Thyroid gland (tissue), 4 donors: Measurements from ENCODE around the gene ACY1. TPM values are rescaled to one million over a fixed set of nuclear protein-coding genes. Genes with fewer than 3 reads are reported as not detected.

Source experiments
- DNase-seq, 2 donors: peaks; one replicate each; pipeline ENCODE4 v3.0.0-alpha.2; 2019
- H3K27ac ChIP-seq, 3 donors: fragments of 200-600 bp; sonication (generic); 1 replicate in 2 of 3; 2 replicates in 1 of 3; pipeline ENCODE4 v1.5.1; 2016 to 2019; ENCODE audit warnings: mild to moderate bottlenecking in 1 of 3, moderate library complexity in 1 of 3
- H3K27me3 ChIP-seq: fragments of 200-600 bp; sonication (generic); one replicate; pipeline ENCODE4 v1.5.1; 2019
- H3K36me3 ChIP-seq, 2 donors: fragments of 200-600 bp; sonication (generic); one replicate each; pipeline ENCODE4 v1.5.1; 2016 to 2019
- H3K4me1 ChIP-seq, 2 donors: fragments of 200-600 bp; sonication (generic); one replicate each; pipeline ENCODE4 v1.5.1; 2017 to 2019
- H3K4me3 ChIP-seq, 3 donors: fragments of 200-600 bp; sonication (generic); replicated peaks in 1 of 3; 1 replicate in 2 of 3; 2 replicates in 1 of 3; pipeline ENCODE4 v1.5.1; 2016; ENCODE audit warnings: mild to moderate bottlenecking in 1 of 3
- H3K9me3 ChIP-seq: fragments of 200-600 bp; sonication (generic); one replicate; pipeline ENCODE4 v1.5.1; 2017
- POLR2A ChIP-seq, 2 donors: fragments of 450-650 bp; IDR thresholded peaks; one replicate each; pipeline ENCODE4 v1.6.1; 2017; ENCODE audit warnings: antibody characterized with exemption in 2 of 2, mild to moderate bottlenecking in 2 of 2, moderate library complexity in 1 of 2
- WGBS, 2 donors: methylation state at CpG; one replicate each; pipeline ENCODE4 v1.1.5; 2017; 5-methylcytosine and 5-hydroxymethylcytosine counted together
- intact Hi-C: fragments of 100-400 bp; cut with DNase I; formaldehyde crosslinking; loops from one replicate; pipeline ENCODE4 v1.15.1; 2023
- small RNA-seq: library from RNA; depleted of rRNA; stranded (forward); fragments of <200 nt; gene quantifications from one replicate; pipeline ENCODE3, GENCODE V24; 2016
- total RNA-seq, 4 donors: library from RNA; depleted of rRNA; stranded (reverse); fragments of >200 nt; gene quantifications; one replicate each; pipeline ENCODE4 v1.2.3, GENCODE V29; 2016
- TF ChIP-seq, protein P1 (sequence below), 6 experiments: fragments of 200-600 bp in 3 of 6; fragments of 450-650 bp in 3 of 6; sonication (generic) in 3 of 6; IDR thresholded peaks; one replicate each; pipeline ENCODE4 v1.5.1; 2016 to 2019; ENCODE audit warnings: antibody characterized with exemption in 6 of 6, mild to moderate bottlenecking in 2 of 6, inconsistent platforms in 1 of 6, moderate library complexity in 1 of 6

ACY1 gene
- total RNA-seq, 4 donors from 2014 or later, result 34.9 to 98.8 (median 77.6) TPM

- Histone ChIP-seq H3K4me1 (peaks cover 5 to 23% of the 10 kb centered on the region in 2 donors), H3K27ac (no peak overlapping the region), H3K4me3 (no peak overlapping the region), H3K9me3 (no peaks in the 10 kb centered on the region), H3K36me3 (no peaks in the 10 kb centered on the region), H3K27me3 (no peaks in the 10 kb centered on the region)
- WGBS, 2 donors, result 80% methylated on average over 2 to 3 of the region's 3 CpGs
- intact Hi-C loops, result no loop called here
- DNase-seq, result no peak
- TF ChIP-seq POLR2A (IDR thresholded peaks at IDR 0.05), result no peak
- TF ChIP-seq, protein P1, sequence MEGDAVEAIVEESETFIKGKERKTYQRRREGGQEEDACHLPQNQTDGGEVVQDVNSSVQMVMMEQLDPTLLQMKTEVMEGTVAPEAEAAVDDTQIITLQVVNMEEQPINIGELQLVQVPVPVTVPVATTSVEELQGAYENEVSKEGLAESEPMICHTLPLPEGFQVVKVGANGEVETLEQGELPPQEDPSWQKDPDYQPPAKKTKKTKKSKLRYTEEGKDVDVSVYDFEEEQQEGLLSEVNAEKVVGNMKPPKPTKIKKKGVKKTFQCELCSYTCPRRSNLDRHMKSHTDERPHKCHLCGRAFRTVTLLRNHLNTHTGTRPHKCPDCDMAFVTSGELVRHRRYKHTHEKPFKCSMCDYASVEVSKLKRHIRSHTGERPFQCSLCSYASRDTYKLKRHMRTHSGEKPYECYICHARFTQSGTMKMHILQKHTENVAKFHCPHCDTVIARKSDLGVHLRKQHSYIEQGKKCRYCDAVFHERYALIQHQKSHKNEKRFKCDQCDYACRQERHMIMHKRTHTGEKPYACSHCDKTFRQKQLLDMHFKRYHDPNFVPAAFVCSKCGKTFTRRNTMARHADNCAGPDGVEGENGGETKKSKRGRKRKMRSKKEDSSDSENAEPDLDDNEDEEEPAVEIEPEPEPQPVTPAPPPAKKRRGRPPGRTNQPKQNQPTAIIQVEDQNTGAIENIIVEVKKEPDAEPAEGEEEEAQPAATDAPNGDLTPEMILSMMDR (IDR thresholded peaks at IDR 0.05), result no peak
These were observed 51.3 kb downstream of the ACY1 start for GRCh38 chr3:52034651-52035050.

- Histone ChIP-seq H3K4me1 (peaks cover 11 to 35% of the 10 kb centered on the region in 2 donors), H3K4me3 (no peak overlapping the region), H3K9me3 (no peaks in the 10 kb centered on the region), H3K27me3 (no peaks in the 10 kb centered on the region), H3K27ac (no peak overlapping the region), H3K36me3 (no peaks in the 10 kb centered on the region)
- TF ChIP-seq, protein P1 (IDR thresholded peaks at IDR 0.05), result no peak
- no peak for TF ChIP-seq POLR2A (IDR thresholded peaks at IDR 0.05)
- intact Hi-C loops, result no loop called here
- WGBS, 2 donors, result 96 to 97% methylated on average over 2 to 4 of the region's 5 CpGs
- no peak for DNase-seq
These were observed 52.9 kb downstream of the ACY1 start for GRCh38 chr3:52036222-52036694.

DNA sequence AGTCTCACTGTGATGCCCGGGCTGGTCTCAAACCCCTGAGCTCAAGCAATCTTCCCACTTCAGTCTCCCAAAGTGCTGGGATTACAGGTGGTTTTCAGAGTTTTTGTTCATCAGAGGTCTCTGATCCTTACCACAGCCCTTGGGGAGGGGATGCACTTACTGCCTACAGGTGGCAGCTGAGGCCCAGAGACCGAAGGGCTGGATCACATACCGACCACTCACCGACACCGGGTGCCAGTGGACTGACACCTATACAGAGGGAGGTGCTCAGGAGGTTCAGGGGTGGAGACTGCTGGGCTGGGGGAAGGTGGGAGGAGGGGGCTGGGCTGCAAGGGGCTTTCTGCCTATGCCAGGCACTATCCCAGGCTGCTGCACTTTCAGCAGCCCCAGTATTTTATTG, 53.5 kb downstream of the ACY1 start:
- Histone ChIP-seq H3K4me3 (no peak overlapping the region), H3K27me3 (no peaks in the 10 kb centered on the region), H3K9me3 (no peaks in the 10 kb centered on the region), H3K36me3 (no peaks in the 10 kb centered on the region), H3K27ac (no peak overlapping the region), H3K4me1 (peaks cover 11 to 35% of the 10 kb centered on the region in 2 donors)
- 69 to 74% methylated on average over 5 of the region's 5 CpGs for WGBS, 2 donors
- TF ChIP-seq, protein P1 (IDR thresholded peaks at IDR 0.05), result no peak
- no peak for TF ChIP-seq POLR2A (IDR thresholded peaks at IDR 0.05)
- DNase-seq, result no peak
- intact Hi-C loops, result no loop called here

- Histone ChIP-seq H3K9me3 (no peaks in the 10 kb centered on the region), H3K27ac (no peak overlapping the region), H3K27me3 (no peaks in the 10 kb centered on the region), H3K4me3 (no peak overlapping the region), H3K4me1 (peaks cover 11 to 35% of the 10 kb centered on the region in 2 donors), H3K36me3 (no peaks in the 10 kb centered on the region)
- DNase-seq, result no peak
- WGBS, 2 donors, result no CpG with 5 or more reads among the region's 4 CpGs
- intact Hi-C loops, result no loop called here
- TF ChIP-seq, protein P1 (IDR thresholded peaks at IDR 0.05), result no peak
- TF ChIP-seq POLR2A (IDR thresholded peaks at IDR 0.05), result no peak
These were observed 54.0 kb downstream of the ACY1 start for GRCh38 chr3:52037291-52037690.

DNA sequence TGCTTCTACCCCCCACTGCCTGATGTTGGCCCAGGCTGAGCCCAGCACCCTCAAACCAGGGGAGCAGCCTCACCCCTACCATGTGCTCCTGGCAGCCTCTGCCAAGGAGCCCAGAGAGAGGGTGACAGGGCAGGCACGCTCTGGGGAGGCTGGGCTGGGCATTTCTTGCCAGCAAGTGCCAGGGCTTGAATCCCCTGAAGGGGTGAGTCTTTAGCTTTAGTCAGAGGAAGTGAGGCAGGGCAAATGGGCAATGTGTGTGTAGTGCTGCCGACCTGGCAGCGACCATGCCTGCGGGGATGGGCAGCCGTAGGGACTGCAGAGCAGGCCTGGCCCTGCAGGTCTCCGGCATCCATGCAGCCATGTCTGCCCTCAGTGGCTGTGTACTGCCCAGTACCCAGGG, 54.9 kb downstream of the ACY1 start:
- WGBS, 2 donors, result 50 to 70% methylated on average over 2 to 6 of the region's 6 CpGs
- Histone ChIP-seq H3K36me3 (no peaks in the 10 kb centered on the region), H3K27me3 (no peaks in the 10 kb centered on the region), H3K9me3 (no peaks in the 10 kb centered on the region), H3K4me3 (no peak overlapping the region), H3K4me1 (peaks cover 11 to 35% of the 10 kb centered on the region in 2 donors), H3K27ac (peak overlapping the region in 1 of 3 donors; percentile 24)
- no peak for TF ChIP-seq POLR2A (IDR thresholded peaks at IDR 0.05)
- TF ChIP-seq, protein P1 (IDR thresholded peaks at IDR 0.05), result no peak
- intact Hi-C loops, result no loop called here
- peak; percentile 53 to 72 for DNase-seq

Small RNA genes lying within 50 kb of the gene (small RNA-seq; reads per million reads assigned to genes)
- gene AC115284.1, result not detected

Other genes starting within 250 kb of the ACY1 start
- gene IQCF6, start 204.3 kb upstream of the ACY1 start, total RNA-seq, result not detected
- gene IQCF2, start 121.9 kb upstream of the ACY1 start, total RNA-seq, result not detected
- gene IQCF5, start 107.9 kb upstream of the ACY1 start, total RNA-seq, result not detected
- gene IQCF1, start 80.2 kb upstream of the ACY1 start, total RNA-seq, result not detected
- 10 to 100 TPM in 3 of 4 donors, 1 to 10 TPM in 1; 7.3 to 14.4 (median 11.9) TPM for gene RRP9, start 41.6 kb upstream of the ACY1 start, total RNA-seq
- gene PARP3, start 41.2 kb upstream of the ACY1 start, total RNA-seq, result 10 to 100 TPM; 32.1 to 50.8 (median 47.1) TPM
- 1 to 10 TPM in 1 of 4 donors, under 1 TPM in 2, not detected in 1; 0.13 to 1.8 (median 0.56) TPM for gene GPR62, start 28.2 kb upstream of the ACY1 start, total RNA-seq
- gene PCBP4, start 16.1 kb upstream of the ACY1 start, total RNA-seq, result 10 to 100 TPM; 22.2 to 66.2 (median 41.1) TPM
- 10 to 100 TPM; 64.5 to 94.9 (median 87.8) TPM for gene ABHD14B, start 9.5 kb upstream of the ACY1 start, total RNA-seq
- 10 to 100 TPM; 20.0 to 91.9 (median 49.3) TPM for gene ABHD14A, start 8.5 kb upstream of the ACY1 start, total RNA-seq
- gene RPL29, start 12.4 kb downstream of the ACY1 start, total RNA-seq, result 1,000 to 10,000 TPM in 3 of 4 donors, 100 to 1,000 TPM in 1; 826 to 1,348 (median 1,271) TPM
- 10 to 100 TPM in 3 of 4 donors, 1 to 10 TPM in 1; 6.9 to 10.6 (median 10.4) TPM for gene DUSP7, start 73.0 kb downstream of the ACY1 start, total RNA-seq
- 1 to 10 TPM in 2 of 4 donors, under 1 TPM in 2; 0.40 to 2.8 (median 1.5) TPM for gene POC1A, start 170.9 kb downstream of the ACY1 start, total RNA-seq
- 10 to 100 TPM; 27.7 to 51.9 (median 45.9) TPM for gene ALAS1, start 214.6 kb downstream of the ACY1 start, total RNA-seq
- gene TLR9, start 242.1 kb downstream of the ACY1 start, total RNA-seq, result under 1 TPM in 1 of 4 donors, not detected in 3; 0.40 TPM